ENCODE measurements around the gene CYB5D1. TPM values are rescaled to one million over a fixed set of nuclear protein-coding genes. Genes with fewer than 3 reads are reported as not detected.
A peak's percentile ranks its signal among the peaks of the same experiment; 100 is the strongest.

CYB5D1 gene
- total RNA-seq, 1 experiment from 2014 or later = 5.5 TPM

GRCh38 chr17:7833795-7834541, 23.8 kb upstream of the CYB5D1 start, which contains the start of gene KDM6B:
Gene KDM6B, plus strand, starts transcription at chr17:7834217. Its CDS starts 11,338 bp downstream, at chr17:7845555.
- DNase-seq (ENCODE audit: low read depth) = peak; percentile 89

GRCh38 chr17:7834542-7834956, 23.3 kb upstream of the CYB5D1 start:
- DNase-seq (ENCODE audit: low read depth) = peak; percentile 39

GRCh38 chr17:7834957-7835813, 22.6 kb upstream of the CYB5D1 start:
- DNase-seq (ENCODE audit: low read depth) = peak; percentile 97

- peak; percentile 41 for DNase-seq (ENCODE audit: low read depth)
Measured at GRCh38 chr17:7835814-7836595, 21.8 kb upstream of the CYB5D1 start.

- peak; percentile 89 for DNase-seq (ENCODE audit: low read depth)
Measured at GRCh38 chr17:7836596-7837407, 21.0 kb upstream of the CYB5D1 start.

GRCh38 chr17:7837408-7838088, 20.3 kb upstream of the CYB5D1 start:
- no peak for DNase-seq (ENCODE audit: low read depth)

GRCh38 chr17:7838090-7839075, 19.4 kb upstream of the CYB5D1 start:
- no peak for DNase-seq (ENCODE audit: low read depth)

- DNase-seq (ENCODE audit: low read depth) = no peak
Measured at GRCh38 chr17:7839190-7839875, 18.5 kb upstream of the CYB5D1 start.

GRCh38 chr17:7839876-7840261, 17.9 kb upstream of the CYB5D1 start:
- DNase-seq (ENCODE audit: low read depth) = no peak

GRCh38 chr17:7840441-7840840, 17.4 kb upstream of the CYB5D1 start:
- DNase-seq (ENCODE audit: low read depth) = no peak

GRCh38 chr17:7840875-7841274, 16.9 kb upstream of the CYB5D1 start:
- no peak for DNase-seq (ENCODE audit: low read depth)

GRCh38 chr17:7841396-7841914, 16.3 kb upstream of the CYB5D1 start:
- peak; percentile 92 for DNase-seq (ENCODE audit: low read depth)

- DNase-seq (ENCODE audit: low read depth) = peak; percentile 85
Measured at GRCh38 chr17:7841915-7842379, 15.9 kb upstream of the CYB5D1 start.

GRCh38 chr17:7842380-7843256, 15.2 kb upstream of the CYB5D1 start:
- peak; percentile 94 for DNase-seq (ENCODE audit: low read depth)

GRCh38 chr17:7843257-7843535, 14.6 kb upstream of the CYB5D1 start:
- no peak for DNase-seq (ENCODE audit: low read depth)

GRCh38 chr17:7843536-7844291, 14.1 kb upstream of the CYB5D1 start:
- peak; percentile 86 for DNase-seq (ENCODE audit: low read depth)

All from Daoy (cell line).